Vagina (tissue), 2 donors: ENCODE measurements around the gene CREBZF.

Source experiments
- POLR2A ChIP-seq, 2 donors: fragments of 450-650 bp; IDR thresholded peaks; one replicate each; pipeline ENCODE4 v1.6.1; 2017; ENCODE audit warnings: antibody characterized with exemption in 2 of 2, mild to moderate bottlenecking in 2 of 2, moderate library complexity in 2 of 2
- POLR2AphosphoS5 ChIP-seq, 2 donors: sonication (generic); formaldehyde crosslinking; IDR thresholded peaks; one replicate each; pipeline ENCODE4 v1.9.0; 2017; ENCODE audit warnings: antibody characterized with exemption in 2 of 2, mild to moderate bottlenecking in 2 of 2, low read depth in 1 of 2; ENCODE audit not compliant: insufficient read depth in 1 of 2

GRCh38 chr11:85661972-85662664, 2.8 kb downstream of the CREBZF start:
- TF ChIP-seq POLR2A (IDR thresholded peaks at IDR 0.05) (no peak), POLR2AphosphoS5 (IDR thresholded peaks at IDR 0.05; ENCODE audit: insufficient read depth in 1 of 2, low read depth in 1 of 2) (no peak)
